ENCODE measurements around the gene NTN1.
A peak's percentile ranks its signal among the peaks of the same experiment; 100 is the strongest.

The NTN1 gene

DNA sequence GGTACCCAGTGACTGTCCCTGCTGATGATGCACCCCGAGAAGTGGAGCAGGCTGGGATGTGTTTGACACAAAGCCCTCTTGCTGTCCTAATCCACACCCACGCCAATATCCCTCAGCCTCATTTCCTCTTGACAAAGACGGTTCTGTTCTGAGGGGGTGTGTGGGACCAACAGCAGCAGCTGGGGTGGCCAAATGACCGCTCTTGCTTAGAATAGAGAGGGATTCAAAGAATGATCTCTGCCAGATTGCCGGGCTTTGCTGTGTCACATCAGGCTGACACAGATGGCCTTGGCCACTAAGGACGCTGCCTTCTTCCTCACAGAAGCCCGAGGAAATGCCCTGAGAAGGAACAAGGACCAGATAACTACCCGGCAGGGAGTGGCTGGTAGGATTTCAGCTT lies 250.7 kb downstream of the NTN1 start:
- no peak for DNase-seq (ENCODE audit: low read depth, low spot score)

GRCh38 chr17:9272501-9273200 lies 251.3 kb downstream of the NTN1 start:
- DNase-seq (ENCODE audit: low read depth, low spot score): no peak

DNA sequence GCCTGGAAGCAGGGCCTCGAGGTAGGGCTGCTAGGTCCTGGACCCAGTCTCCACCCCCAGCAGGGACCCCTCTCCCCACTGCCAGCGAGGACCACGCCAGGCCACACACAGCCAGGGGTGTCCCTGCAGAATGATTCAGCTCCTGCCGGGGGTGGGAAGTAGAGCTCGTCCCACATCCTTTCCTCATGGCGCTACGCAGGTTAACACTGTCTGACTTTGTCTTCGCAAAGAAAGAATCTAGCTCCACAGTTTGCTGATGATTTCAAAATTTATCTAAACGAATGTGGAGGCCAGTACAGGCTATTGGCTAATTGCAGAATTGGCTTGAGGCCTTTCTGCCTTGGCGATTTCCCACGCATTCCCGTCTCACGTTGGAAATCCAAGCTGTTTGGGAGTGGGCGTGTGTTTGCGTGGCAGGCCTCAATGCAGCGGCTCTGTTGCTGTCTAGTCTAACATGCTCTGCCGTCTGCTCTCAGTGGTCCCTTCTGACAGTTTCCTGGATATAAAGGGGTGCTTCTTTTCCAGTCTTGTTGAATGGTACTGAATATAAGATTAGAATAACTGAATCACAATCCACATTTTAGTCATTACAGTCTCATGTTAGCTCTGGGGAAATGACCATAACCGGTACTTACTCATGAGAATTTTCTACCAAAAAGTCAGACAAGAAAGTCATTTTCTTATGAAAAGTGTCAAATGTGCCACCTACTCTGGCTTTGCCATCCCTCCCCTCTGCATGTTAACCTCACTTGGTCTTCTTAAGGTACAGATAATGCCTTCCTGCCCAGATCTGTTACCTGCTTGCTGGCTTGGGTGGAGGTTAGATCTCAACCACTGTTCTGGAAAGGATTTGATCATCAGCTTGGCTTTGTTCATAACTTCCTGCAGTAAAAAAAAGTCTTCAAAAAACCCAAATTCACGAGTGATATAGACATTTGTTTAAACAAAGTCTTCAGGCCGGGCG lies 252.4 kb downstream of the NTN1 start:
- peak; percentile 11 for DNase-seq (ENCODE audit: low read depth, low spot score)

- DNase-seq (ENCODE audit: low read depth, low spot score): no peak
Observed at GRCh38 chr17:9274973-9275372, 253.7 kb downstream of the NTN1 start.

DNA sequence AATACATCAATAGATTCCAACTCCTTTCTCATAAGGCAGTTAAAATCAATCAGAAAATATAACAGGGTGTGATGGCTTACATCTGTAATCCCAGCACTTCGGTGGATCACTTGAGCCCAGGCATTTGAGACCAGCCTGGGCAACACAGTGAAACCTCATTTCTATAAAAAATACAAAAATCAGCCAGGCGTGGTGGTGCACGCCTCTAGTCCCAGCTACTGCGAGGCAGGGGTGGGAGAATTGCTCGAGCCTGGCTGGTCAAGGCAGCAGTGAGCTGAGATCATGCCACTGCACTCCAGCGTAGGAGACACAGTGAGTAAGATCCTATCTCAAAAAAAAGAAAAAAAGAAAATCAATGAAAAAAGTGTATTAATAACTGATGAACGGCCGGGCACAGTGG lies 258.6 kb downstream of the NTN1 start:
- no peak for DNase-seq (ENCODE audit: low read depth, low spot score)

- no peak for DNase-seq (ENCODE audit: low read depth, low spot score)
Observed at GRCh38 chr17:9283909-9284308, 262.6 kb downstream of the NTN1 start.

GRCh38 chr17:9284884-9285283 lies 263.6 kb downstream of the NTN1 start:
- DNase-seq (ENCODE audit: low read depth, low spot score): no peak

GRCh38 chr17:9285602-9286427 lies 264.5 kb downstream of the NTN1 start:
- no peak for DNase-seq (ENCODE audit: low read depth, low spot score)

DNA sequence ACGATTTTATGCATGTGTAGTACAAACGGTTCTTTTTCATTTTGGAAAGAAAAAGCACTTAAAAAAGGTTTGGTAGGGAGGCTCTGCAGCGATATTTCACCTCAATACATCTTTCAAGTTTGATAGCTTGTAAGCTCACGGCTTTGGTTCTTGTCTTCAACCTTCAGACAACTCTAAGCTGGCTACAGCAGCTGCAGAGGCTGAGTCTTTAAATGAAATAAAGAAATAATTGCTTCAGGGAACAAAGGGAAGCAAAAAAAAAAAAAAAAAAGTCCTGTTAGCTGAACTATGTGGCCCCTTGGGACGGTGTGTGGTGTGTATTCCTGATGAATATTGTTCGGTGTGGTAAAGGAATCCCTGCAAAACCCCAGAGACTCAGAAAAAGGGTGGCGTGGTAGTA lies 265.1 kb downstream of the NTN1 start:
- DNase-seq (ENCODE audit: low read depth, low spot score): no peak

DNA sequence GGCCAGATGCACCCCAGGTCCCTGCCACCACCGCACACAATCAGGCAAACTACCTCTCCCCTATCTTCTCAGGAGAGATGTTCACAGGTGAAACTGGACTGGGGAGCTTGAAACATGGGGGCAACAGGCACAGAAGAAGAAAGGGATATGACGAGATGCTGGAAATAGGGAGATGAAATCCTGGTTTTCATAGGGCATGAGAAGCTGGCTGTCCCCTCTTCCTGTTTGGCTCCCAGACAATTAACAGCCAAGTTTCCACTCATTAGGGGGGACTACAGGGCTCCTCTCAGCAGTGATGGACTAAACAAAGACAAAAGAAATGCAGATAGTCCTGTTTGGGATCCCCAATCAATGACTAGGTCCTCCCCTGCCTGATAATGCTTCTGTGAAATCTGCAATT lies 266.0 kb downstream of the NTN1 start:
- no peak for DNase-seq (ENCODE audit: low read depth, low spot score)

GRCh38 chr17:9290226-9290613 lies 268.9 kb downstream of the NTN1 start:
- DNase-seq (ENCODE audit: low read depth, low spot score): no peak

DNA sequence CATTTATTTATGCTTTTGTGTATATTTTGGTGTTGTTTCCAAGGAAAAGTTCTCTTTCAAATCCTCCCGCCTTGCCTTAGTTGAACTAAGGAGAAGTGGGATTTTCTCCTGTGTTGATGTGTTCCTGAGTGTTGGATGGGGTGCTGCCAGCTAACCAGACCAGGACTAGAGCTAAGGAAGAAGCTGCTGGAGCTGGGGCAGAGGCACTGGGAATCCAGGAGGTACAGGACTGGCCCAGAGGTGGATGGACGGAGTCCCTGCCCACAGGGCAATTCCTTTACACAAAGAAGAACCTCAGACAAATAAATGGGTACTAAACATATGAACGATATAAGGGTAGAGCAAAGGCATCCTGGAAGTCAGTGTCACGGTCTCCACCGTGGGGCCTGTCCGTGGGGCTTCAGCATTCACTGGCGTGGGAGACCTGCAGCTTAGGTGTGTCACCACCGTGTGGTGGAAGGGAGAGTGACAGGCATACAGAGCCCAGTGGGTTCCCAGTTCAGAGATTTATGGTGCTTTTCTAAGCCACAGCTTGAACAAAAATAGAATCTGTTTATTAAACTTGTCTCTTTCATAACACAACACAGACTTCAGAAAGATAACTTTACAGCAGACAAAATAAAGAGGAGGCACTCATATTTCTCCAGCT lies 270.7 kb downstream of the NTN1 start:
- no peak for DNase-seq (ENCODE audit: low read depth, low spot score)

DNA sequence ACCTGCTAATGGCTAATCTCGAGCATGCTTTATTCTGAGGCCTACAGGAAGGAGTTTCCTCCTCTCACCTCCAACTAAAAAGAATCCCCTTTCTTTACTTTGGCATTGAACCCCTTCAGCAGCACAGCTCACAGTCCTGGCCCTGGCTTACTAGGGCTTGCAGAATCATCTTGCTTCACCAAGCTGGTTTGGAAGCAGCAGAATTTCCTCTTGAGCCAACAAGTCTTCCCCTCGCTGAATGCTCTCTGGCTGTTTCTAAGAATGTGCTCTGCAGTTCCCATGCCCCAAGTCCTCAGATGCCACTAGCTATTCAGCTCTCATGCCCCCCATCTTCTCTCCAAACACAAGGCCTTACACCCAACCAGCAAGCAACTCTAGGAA lies 271.2 kb downstream of the NTN1 start:
- no peak for DNase-seq (ENCODE audit: low read depth, low spot score)

Measured in activated naive CD8-positive, alpha-beta T cell treated with anti-CD3 and anti-CD28 coated beads, Interleukin-2, amount 50 U/mL, for 16 hours (primary cell).